Measurements from ENCODE around the gene ALKBH4.

- TF ChIP-seq CTCF (conservative IDR thresholded peaks at IDR 0.05), result no peak
- TF ChIP-seq ZFX (IDR thresholded peaks at IDR 0.05), result no peak
Observed at GRCh38 chr7:102469972-102470825, 5.5 kb upstream of the ALKBH4 start.
